OCI-LY1 (cell line): ENCODE data around the gene MTF1.

Experiments used
- CTCF ChIP-seq: fragments of 200-600 bp; sonication (generic), shearing (Covaris generic); IDR thresholded peaks from 2 replicates; pipeline ENCODE4 v1.5.1; 2017; ENCODE audit warnings: mild to moderate bottlenecking, antibody characterized with exemption, low read length, moderate library complexity, mixed read lengths
- EZH2 ChIP-seq: fragments of 200-600 bp; sonication (generic), shearing (Covaris generic); IDR thresholded peaks from 2 replicates; pipeline ENCODE4 v1.8.0; 2017; ENCODE audit warnings: borderline replicate concordance, mixed run types, mild to moderate bottlenecking, antibody characterized with exemption, low read length, moderate library complexity, mixed read lengths

- no peak for TF ChIP-seq CTCF
- no peak for TF ChIP-seq EZH2
Observed at GRCh38 chr1:37901893-37902225, 42.5 kb upstream of the MTF1 start.
